DOHH2 (cell line): ENCODE results near the gene BRAF.
"Not testable (repeated sequence)": the region's sequence is repeated elsewhere in the genome, so short reads cannot be mapped to it uniquely, and the experiment has no call there.

Source experiments
- H3F3A ChIP-seq: fragments of 200-600 bp; sonication (generic), shearing (Covaris generic); 2 replicates; pipeline ENCODE4 v1.6.0; 2016; ENCODE audit warnings: antibody characterized with exemption, mild to moderate bottlenecking; ENCODE audit not compliant: control insufficient read depth, insufficient read depth
- H3K27ac ChIP-seq: fragments of 200-600 bp; sonication (generic); 2 replicates; pipeline ENCODE4 v1.5.1; 2014; ENCODE audit warnings: low read depth, mild to moderate bottlenecking, low read length, moderate library complexity
- H3K27me3 ChIP-seq: fragments of 200-600 bp; sonication (generic); 2 replicates; pipeline ENCODE4 v1.6.1; 2014; ENCODE audit warnings: mild to moderate bottlenecking, low read length, mixed read lengths; ENCODE audit not compliant: control insufficient read depth
- H3K36me3 ChIP-seq: fragments of 200-600 bp; sonication (generic); 2 replicates; pipeline ENCODE4 v1.6.1; 2014; ENCODE audit warnings: mild to moderate bottlenecking, low read length, moderate library complexity, mixed read lengths; ENCODE audit not compliant: control insufficient read depth
- H3K4me1 ChIP-seq: fragments of 200-600 bp; sonication (generic); 2 replicates; pipeline ENCODE4 v1.6.1; 2014; ENCODE audit warnings: mild to moderate bottlenecking, low read length, mixed read lengths; ENCODE audit not compliant: control insufficient read depth
- H3K4me2 ChIP-seq: fragments of 200-600 bp; sonication (generic); 2 replicates; pipeline ENCODE4 v1.6.0; 2014; ENCODE audit warnings: mild to moderate bottlenecking, low read length, moderate library complexity
- H3K4me3 ChIP-seq: fragments of 200-600 bp; sonication (generic); 2 replicates; pipeline ENCODE4 v1.5.1; 2014; ENCODE audit warnings: mild to moderate bottlenecking, low read length, mixed read lengths
- H3K79me2 ChIP-seq: fragments of 200-600 bp; sonication (generic); 2 replicates; pipeline ENCODE4 v1.6.1; 2014; ENCODE audit warnings: mild to moderate bottlenecking, low read length, mixed read lengths; ENCODE audit not compliant: control insufficient read depth
- H3K9me2 ChIP-seq: fragments of 200-600 bp; sonication (generic); replicated peaks from 2 replicates; pipeline ENCODE4 v1.6.1; 2014; ENCODE audit warnings: mild to moderate bottlenecking, low read length, mixed read lengths; ENCODE audit not compliant: control insufficient read depth
- H3K9me3 ChIP-seq: fragments of 200-600 bp; sonication (generic); 2 replicates; pipeline ENCODE4 v1.6.1; 2014; ENCODE audit warnings: antibody characterized with exemption, low read length, mixed read lengths; ENCODE audit not compliant: control insufficient read depth, insufficient read depth
- H4K20me1 ChIP-seq: fragments of 200-600 bp; sonication (generic); 2 replicates; pipeline ENCODE4 v1.6.0; 2014; ENCODE audit warnings: low read depth, mild to moderate bottlenecking, antibody characterized with exemption, low read length, moderate library complexity; ENCODE audit not compliant: control insufficient read depth, insufficient read depth
- CTCF ChIP-seq: fragments of 200-600 bp; sonication (generic); IDR thresholded peaks from one replicate; pipeline ENCODE4 v1.5.1; 2014; ENCODE audit warnings: antibody characterized with exemption, mild to moderate bottlenecking, low read depth, low read length; ENCODE audit not compliant: poor library complexity, severe bottlenecking
- EZH2phosphoT487 ChIP-seq: fragments of 200-600 bp; sonication (generic); IDR thresholded peaks from 2 replicates; pipeline ENCODE4 v1.6.1; 2017; ENCODE audit warnings: borderline replicate concordance, mild to moderate bottlenecking, antibody characterized with exemption, low read length, moderate library complexity, mixed read lengths

Gene BRAF

GRCh38 chr7:140928491-140929309, 4.0 kb upstream of the BRAF start:
- peaks cover 8% of the 10 kb centered on the region for H3K4me1 ChIP-seq
- no peak overlapping the region for H3K4me2 ChIP-seq
- H3K27me3 ChIP-seq = no peaks in the 10 kb centered on the region; the same call in 1 of the 2 replicates
- H3F3A ChIP-seq = no peaks in the 10 kb centered on the region; the same call in 1 of the 2 replicates
- H3K4me3 ChIP-seq = no peak overlapping the region
- no peak for TF ChIP-seq EZH2phosphoT487
- no peak for TF ChIP-seq CTCF
- peaks cover 11% of the 10 kb centered on the region for H3K79me2 ChIP-seq
- no peaks in the 10 kb centered on the region for H3K9me2 ChIP-seq
- H3K9me3 ChIP-seq = no peaks in the 10 kb centered on the region
- H4K20me1 ChIP-seq = 0 out of 2 replicates have a peak, but pooled peaks cover under 1% of the 10 kb centered on the region
- peaks cover 5% of the 10 kb centered on the region for H3K36me3 ChIP-seq
- H3K27ac ChIP-seq = no peak overlapping the region

- peaks cover 19% of the 10 kb centered on the region for H3K79me2 ChIP-seq
- H3K36me3 ChIP-seq, H3K4me2 ChIP-seq, H3K9me2 ChIP-seq, H4K20me1 ChIP-seq, H3K27ac ChIP-seq, H3F3A ChIP-seq, H3K4me3 ChIP-seq, H3K27me3 ChIP-seq, H3K9me3 ChIP-seq: not testable (repeated sequence)
- H3K4me1 ChIP-seq = peaks cover 15% of the 10 kb centered on the region
Observed at GRCh38 chr7:140927945-140928344, 3.2 kb upstream of the BRAF start.

GRCh38 chr7:140927351-140927750, 2.6 kb upstream of the BRAF start:
- H3K4me3 ChIP-seq = no peak overlapping the region
- H3K79me2 ChIP-seq = peaks cover 25% of the 10 kb centered on the region
- H3K36me3 ChIP-seq = peaks cover 7% of the 10 kb centered on the region
- 0 out of 2 replicates have a peak, but pooled peaks cover 5% of the 10 kb centered on the region for H4K20me1 ChIP-seq
- no peak overlapping the region for H3K27ac ChIP-seq
- H3K9me2 ChIP-seq = no peaks in the 10 kb centered on the region
- H3F3A ChIP-seq = peaks cover 3% of the 10 kb centered on the region; the same call in 1 of the 2 replicates
- no peak overlapping the region for H3K4me2 ChIP-seq
- H3K4me1 ChIP-seq = peaks cover 21% of the 10 kb centered on the region
- no peaks in the 10 kb centered on the region; the same call in 1 of the 2 replicates for H3K27me3 ChIP-seq
- no peaks in the 10 kb centered on the region for H3K9me3 ChIP-seq
- TF ChIP-seq EZH2phosphoT487 (no peak), CTCF (no peak)
